Measurements from ENCODE around the gene ITGBL1.

ITGBL1 gene

DNA sequence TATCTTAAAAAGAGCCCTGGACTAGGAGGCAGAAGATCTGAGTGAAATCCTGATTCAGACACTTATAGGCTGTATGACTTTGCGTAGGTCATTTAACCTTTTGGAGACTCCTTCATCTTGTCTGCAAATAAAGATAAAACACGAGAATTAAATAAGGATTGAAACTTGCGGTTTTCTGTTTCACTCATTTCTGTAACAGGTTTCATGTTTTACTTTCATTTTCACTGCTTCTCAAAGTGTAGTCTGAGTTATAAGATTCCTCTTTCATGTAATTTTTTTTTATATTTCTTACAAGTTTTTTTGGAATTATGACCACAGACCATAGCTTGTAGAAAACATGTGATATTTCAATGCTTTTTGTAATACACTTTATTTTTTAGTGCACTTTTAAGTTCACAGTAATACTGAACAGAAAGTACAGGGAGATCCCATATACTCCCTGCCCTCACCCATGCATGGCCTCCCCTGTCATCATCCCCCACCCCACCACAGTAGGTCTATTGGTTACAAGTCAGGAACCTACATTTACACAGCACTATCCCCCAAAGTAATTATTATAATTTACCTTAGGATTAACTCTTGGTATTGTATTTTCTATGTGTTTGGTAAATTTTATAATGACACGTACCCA, 174.6 kb downstream of the ITGBL1 start:
- DNase-seq (ENCODE audit: low read depth): peak; percentile 10

DNA sequence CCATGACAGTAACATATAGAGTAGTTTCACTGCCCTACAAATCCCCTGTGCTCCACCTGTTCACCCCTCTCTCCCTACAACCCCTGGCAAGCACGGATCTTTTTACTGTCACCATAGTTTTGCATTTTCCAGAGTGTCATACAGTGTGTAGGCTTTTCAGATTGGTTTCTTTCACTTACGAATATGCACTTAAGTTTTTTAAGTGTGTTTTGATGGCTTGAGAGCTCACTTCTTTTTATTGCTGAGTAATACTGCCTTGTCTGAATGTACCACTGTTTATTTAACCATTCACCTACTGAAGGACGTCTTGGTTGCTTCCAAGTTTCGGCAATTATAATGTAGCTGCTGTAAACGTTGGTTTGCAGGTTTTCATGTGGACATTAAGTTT, 175.1 kb downstream of the ITGBL1 start:
- DNase-seq (ENCODE audit: low read depth): peak; percentile 36

DNA sequence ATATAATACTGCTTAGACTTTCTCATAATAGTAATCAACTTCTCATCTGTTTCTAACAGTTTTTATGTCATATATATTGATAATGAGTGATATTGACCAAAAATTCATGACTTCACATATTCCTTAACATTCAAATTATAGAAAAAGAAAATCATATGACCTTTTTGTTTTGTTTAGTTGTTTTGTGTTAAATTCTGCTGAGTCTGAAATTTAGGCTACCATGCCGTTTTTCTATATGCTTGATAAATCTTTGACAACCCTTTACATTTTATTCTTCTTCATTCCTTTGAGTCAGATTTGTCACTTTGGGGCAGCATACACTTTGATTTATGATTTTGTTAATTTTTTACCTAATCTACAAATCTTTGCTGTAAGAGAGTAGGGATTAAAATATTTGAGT, 176.4 kb downstream of the ITGBL1 start:
- no peak for DNase-seq (ENCODE audit: low read depth)

DNA sequence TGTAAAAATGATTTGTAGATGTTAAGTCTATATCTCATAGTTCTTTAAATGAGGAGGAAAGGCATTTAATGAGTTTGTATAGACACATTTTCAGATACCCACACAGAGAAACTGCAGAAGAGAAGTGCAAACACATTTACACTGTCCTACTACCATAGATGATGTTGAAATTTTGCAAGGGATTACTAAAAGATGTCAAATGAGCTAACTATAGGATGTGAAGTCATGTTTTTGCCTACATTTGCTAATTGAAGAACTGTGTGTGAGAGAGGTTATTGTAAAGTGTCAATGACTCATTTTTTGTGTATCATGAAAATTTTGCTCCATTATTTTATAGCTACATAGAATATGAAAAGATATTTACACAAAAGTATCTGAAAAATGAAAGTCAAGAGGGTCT, 178.9 kb downstream of the ITGBL1 start:
- no peak for DNase-seq (ENCODE audit: low read depth)

DNA sequence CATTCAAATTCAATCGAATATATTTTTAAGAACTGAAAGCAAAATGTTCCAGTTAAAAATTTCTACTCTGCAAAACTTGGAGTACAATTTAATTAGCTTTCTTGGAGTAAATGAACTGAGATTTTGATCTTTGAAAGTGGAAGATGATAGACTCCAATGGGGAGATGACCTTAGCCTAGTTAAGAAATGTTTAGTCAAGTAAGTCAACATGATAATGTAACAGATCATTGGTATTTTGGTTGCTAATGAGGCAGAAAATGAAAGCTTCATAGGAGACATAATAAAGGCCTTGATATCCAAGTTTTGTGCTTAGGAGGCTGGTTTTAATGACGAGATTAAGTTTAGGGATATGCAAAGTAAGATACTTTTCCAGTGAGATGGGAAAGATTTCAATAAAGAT, 181.7 kb downstream of the ITGBL1 start:
- no peak for DNase-seq (ENCODE audit: low read depth)

DNA sequence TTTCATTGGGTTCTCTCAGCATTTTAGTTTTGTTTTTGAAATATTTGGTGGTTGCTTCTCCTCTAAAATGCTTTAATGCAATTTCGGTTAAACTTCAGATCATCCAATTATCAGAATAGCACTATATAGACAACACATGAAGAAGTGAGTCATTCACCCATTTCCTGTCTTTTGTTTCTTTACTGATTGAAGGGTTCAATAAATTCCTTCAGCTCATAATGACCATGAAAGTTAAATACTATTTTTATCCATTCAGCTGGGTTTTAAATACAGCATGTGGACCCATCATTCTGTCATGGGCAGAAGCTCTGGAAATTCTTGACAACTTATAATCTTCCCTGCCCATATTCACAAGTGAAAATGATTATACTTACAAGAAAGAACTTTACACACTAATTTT, 187.2 kb downstream of the ITGBL1 start:
- DNase-seq (ENCODE audit: low read depth): no peak

DNA sequence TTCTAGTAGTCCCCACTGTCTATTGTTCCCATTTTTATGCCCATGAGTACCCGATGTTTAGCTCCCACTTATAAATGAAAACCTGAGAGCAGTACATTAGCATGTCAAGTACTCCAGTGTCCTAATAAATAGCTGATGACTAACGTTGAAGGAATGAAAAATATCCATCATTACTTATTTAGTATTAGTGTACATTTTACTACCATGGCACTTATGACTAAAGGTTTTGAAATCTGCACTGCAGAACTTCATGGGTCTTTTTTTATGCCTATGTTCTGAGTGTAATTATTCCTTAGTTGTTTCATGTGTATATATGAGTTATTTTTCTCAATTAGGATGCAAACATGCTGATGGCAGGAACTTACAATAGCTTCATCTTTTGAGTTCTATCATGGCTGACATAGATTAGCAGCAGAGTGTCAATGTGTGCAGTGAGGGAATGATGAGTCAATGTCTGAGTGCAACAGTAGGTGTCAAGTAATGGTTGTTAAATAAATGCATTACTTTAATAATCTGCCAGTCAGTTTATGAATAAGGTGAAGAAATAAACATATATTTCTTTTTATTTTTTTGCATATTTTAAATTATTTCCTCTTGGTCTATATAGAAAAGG, 188.4 kb downstream of the ITGBL1 start:
- peak; percentile 76 for DNase-seq (ENCODE audit: low read depth)

DNA sequence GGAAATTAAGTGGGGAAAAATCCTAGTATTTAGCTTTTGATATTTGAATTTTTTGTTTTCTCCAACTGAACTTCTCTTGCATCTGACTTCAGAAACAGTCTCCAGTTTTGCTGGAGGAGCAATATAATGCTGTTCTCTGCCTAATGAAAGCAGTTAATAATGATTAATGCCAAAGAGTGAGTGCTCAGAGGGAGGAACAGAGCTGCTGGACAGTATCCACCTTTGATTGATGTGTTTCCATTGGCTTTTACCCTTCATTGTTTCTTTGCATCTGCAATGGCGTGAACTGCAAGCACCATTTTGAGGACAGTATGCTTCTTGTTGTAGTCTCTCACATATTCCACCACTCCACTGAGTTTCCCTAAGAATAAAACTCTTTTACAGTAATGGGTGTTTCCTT, 193.4 kb downstream of the ITGBL1 start:
- DNase-seq (ENCODE audit: low read depth): no peak

DNA sequence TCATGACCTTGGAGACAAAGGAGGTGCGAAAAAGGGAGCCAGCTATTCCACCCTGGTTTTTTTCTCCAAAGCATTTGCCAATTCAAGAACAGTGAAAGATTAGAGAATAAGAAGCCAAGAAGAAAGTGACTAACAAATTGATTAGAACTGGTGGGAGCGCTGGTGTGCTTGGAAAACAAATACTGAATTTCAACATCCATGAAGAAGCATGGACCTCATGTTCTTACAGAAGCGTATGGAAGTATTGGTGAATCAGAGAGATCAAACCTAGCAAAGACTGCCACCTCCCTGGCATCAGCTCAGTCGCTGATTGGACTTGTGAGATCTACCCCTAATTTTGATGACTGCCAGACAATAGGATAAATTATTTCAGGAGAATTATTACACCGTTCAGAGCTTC, 195.3 kb downstream of the ITGBL1 start:
- DNase-seq (ENCODE audit: low read depth): no peak

DNA sequence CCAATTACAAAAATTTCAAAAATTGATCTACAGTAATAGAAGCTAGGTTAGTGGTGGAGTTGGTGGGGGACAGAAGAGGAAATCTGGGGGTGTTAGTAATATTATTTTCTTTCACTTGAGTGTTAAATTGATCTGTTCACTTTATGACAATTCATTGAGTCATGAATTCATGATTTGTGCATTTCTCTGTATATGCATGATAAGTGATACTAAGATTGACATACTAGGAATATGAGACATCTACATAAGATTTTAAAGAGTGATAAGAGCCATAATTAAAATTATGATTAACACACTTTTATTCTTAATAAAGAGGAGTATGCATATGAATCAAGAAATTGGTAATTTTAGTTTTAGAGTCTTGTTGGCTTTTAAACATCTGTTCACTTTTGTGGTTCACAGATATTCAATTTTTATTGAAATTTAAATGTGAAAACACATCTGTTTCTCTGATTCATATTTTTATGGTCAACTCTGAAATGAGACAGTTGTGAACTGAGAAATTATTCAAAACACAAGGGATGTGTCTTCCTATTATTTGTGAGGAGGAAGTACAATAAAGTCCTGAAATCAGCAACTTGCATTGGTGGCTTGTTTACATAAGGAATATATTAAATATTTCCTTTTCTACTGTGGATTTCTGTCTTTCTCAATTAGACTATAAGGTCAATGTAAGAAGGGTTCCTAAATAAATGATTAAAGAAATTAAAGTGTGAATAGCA, 196.5 kb downstream of the ITGBL1 start:
- no peak for DNase-seq (ENCODE audit: low read depth)

DNA sequence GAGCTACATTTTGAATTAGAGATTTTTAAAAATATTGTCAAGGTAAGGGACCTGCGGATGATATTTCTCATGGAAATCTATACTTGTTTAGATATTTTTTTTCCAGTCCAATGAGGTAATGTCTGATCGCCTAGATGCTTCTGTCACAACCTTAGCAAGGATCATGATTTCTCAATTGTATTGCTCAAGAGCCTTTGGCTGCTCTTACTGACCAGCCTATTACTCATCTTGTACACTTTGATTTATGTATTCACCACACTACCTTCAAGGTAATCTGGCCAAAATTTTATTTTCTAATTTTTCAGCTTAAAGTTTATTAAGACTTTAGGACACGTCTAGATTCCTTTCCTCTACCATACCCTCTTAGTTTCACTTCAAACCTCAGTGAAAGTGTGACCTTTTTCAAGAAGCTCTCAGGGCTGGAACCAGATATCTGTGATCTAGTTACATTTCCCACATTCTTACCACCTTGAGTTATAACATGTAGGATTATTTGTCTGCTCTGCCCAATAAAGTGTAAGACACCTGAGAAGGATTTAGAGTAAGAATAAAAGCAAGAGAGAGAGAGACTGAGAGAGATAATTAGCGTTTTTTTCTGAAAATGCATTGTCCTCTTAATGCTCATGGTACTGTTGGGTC, 197.1 kb downstream of the ITGBL1 start:
- DNase-seq (ENCODE audit: low read depth): peak; percentile 82

DNA sequence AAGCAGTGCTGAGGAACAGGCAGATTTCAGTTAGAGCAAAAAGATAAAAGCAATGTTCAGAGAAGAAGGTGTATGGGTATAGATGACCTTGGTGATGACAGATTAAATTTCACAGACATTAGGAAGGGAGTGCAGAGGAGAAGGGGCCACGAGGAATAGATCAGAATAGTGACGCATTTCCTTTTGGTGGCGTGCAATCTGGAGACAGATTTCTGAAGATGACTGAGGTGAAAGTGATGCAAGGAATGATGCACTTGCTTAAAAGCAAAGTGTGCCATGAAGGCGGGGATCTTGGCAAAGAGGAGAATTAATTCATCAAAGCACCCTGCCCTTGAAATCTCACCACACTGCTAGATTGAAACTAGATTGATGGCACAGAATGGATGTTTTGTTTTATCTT, 202.4 kb downstream of the ITGBL1 start:
- DNase-seq (ENCODE audit: low read depth): no peak

DNA sequence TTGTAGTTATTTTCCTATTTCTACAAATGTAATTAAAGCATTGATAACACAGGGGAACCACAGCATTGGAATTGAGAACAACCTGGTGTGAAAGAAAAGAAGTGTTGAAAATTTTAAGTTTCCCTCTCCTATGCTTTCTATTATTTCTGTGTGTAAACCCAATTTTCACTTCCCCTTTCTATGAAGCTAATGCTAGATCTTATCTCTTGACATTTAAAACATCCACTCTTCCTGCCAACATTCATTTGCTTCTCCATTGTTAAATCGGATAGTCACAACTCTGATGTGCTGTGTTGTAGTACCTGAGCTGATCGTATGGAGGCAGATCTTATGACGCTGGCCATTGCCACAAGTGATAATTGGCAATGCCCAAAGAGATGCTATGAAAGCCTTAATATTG, 203.0 kb downstream of the ITGBL1 start:
- DNase-seq (ENCODE audit: low read depth): no peak

DNA sequence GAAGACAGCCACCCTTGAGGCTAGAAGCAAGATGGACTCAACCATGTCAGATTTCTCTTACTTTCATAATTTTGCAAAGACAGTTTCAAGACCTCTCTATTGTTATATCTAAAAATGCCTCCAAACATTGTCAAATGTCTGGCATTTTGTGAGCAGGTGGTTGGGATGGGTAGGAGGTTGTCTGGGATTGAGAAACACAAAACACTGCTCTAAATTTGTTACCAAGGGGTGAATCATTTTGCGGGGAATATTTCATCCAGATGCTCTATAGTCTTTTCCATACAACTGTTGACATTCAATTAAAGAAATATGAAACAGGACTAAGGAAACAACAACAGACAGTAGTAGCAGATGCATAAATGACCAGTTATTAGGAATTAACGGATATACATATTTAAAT, 208.2 kb downstream of the ITGBL1 start:
- no peak for DNase-seq (ENCODE audit: low read depth)

DNA sequence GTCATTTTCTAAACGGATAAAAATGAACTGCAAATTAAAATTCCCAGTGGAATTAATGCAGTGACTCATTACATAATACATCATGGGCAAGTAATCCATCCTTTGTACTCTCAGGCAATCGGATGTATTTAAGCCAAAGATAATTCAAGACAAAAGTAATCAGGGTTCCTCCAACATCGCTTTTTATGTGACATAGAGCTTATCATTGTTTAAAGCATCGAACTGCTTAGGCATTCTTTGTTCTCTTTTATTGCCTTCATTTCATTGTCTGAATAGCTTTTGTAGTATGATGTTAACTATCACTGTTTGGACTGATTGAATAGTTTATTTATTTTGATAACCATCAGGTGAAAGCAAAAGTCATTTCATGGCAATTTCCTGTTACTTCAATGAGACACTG, 209.4 kb downstream of the ITGBL1 start:
- DNase-seq (ENCODE audit: low read depth): no peak

DNA sequence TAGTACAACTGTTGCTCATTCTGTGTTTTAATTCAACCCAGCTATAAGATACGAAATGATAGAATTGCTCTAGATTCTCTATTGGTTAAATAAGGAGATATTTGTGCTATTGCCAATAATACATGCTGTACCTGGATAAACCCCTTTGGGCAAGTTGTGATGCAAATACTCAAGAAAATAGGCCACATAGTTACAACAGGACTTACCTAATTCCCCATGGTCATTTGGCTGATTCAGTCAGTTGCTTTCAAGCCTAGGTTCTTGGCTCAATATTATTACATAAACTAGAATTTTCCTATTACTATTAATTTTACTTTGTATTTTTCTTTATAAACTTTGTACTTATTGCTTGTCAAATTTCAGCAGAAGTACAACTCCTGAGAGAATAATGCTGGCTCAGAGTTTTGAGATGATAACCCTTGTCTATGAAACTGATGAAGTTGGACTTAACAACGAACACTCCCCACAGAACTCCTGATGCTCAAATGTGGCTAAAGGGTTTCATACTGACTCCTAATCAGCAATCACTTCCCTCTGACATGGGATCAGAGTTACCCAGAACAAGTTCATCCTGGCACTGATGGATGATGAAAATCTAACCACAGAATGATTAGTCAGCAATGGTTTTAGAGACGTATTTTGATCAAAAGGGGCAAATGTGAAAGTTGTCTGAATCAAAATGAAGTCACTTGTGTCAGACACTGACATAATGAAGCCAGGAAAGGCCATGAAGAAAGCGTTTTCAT, 221.1 kb downstream of the ITGBL1 start:
- DNase-seq (ENCODE audit: low read depth): no peak

DNA sequence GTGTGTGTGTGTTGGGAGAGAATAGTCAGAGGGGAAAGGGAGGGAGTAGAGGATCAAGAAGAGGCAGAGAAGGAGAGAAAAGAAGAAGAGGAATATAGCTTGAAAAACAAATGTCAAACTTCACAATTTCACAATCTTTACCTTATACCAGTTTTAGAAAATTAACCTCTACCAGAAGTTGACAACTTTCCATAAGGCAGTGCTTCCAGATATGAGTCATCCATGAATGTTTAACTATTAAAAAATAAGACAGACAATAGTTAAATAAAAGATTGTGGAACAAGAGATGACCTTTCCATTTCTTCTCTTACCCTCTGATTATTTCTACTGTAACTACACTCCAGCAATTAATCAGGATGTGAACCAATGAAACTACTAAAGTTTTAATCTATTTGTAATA, 229.4 kb downstream of the ITGBL1 start:
- DNase-seq (ENCODE audit: low read depth): no peak

DNA sequence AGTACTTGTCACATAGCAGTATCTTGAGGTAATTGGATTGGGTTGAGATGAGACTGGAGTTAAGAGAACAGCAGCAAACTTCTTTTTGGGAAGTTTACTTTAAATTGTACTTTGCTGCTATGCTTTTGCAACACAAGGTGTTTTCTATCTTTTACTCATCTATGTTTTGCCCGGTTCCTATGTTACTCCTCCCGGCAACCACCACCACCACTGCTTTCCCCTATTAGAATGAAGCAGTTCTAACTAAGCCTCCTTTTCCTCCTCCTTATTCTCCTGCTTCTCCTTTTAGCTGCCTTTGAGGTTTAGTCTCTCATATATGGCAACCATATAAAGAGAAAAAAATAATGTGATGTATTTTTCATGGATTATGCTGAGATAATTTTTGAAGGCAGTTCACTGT, 233.5 kb downstream of the ITGBL1 start:
- DNase-seq (ENCODE audit: low read depth): no peak

DNA sequence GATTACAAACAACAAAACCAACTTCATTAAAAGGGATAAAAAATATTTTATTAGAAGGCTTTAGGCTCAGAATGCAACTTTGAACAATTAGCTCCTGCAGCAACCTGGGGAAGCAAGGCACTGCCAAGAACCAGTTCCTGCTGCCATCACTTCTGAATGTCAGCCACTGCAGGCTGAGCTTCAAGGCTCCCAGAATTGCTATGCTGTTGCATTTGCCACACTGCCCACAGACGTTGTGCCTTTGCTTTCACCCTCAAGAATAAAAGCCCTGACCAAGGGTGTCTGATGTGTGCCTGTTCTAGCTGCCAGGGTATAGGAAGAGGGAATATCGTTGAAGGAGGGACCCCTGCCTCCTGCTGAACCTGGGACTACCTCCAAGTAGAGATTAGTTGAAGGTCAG, 238.4 kb downstream of the ITGBL1 start:
- DNase-seq (ENCODE audit: low read depth): no peak

DNA sequence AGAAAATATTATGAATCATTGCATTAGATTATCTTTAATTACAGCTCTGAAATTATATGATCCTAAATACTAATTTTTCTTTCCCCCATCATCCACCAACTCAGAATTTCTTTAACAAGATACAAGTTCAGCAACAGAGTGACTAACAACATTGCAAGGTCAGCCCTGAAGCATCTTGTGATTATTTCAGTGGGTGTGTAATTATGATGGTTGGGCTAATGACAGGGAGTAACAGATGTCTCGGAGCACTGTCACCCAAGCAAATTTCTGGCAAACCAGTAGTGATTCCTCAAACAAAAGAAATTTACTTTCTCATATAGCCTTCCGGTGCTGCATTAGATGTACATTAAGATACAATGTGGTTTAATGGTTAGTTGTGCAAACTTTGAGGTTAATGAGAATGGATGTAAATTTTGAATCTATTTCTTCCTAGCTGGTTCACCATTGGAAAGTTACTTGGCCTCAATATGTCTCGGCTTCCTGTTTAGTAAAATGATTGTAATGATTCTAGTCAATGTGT, 238.9 kb downstream of the ITGBL1 start:
- DNase-seq (ENCODE audit: low read depth): no peak

DNA sequence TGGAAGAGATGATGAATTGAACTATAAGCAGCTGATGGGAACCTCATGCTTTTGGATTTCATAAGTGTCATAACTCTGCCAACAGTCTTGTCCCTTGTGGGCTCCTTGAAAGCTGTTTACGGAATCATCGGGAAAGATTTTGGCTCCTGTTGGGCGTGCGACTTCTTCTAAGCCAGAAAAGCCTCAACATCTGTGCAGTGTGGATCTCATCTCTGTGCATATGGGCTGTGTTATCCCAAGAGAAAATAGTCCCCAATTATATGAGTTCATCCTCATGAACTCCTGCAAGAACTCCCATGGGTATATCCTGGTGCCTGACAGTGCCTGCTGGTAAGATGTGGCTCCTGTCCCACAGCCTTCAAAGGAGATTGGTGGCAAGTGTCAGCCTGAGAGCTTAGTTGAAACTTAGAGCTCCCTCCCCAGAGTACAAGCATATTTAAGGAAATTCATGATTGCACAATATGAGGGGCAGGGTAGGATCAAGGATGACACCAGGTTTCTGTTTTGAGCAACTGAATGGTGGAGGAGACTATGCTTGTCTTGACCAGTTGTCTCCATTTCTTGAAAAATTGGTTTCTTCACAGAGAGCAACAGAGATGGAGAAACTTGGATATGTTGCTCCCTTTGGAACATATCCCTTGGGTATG, 243.5 kb downstream of the ITGBL1 start:
- peak; percentile 41 for DNase-seq (ENCODE audit: low read depth)

DNA sequence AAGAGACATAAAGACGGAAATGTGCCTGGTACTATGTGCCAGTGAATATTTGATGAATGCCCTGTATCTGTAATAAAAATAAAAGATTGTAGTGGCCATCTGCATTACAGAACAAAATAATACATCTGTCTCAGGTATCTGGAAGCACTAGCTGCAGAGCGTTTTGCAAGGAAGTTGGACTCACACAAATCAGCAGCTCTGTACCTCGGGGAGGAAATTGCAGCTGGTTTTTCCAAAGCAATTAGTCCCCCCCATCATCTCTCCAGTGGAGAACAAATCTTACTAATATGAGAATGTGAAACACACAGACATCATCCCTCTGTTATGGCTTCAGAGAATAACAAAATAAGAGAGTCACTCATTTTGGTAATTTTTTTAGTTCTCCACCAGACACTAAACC, 245.3 kb downstream of the ITGBL1 start:
- no peak for DNase-seq (ENCODE audit: low read depth)
